ENCODE results near the gene SIRPA.

Gene SIRPA

GRCh38 chr20:1890469-1891262 lies 4.5 kb upstream of the SIRPA start:
- FAIRE-seq = no peak

DNA sequence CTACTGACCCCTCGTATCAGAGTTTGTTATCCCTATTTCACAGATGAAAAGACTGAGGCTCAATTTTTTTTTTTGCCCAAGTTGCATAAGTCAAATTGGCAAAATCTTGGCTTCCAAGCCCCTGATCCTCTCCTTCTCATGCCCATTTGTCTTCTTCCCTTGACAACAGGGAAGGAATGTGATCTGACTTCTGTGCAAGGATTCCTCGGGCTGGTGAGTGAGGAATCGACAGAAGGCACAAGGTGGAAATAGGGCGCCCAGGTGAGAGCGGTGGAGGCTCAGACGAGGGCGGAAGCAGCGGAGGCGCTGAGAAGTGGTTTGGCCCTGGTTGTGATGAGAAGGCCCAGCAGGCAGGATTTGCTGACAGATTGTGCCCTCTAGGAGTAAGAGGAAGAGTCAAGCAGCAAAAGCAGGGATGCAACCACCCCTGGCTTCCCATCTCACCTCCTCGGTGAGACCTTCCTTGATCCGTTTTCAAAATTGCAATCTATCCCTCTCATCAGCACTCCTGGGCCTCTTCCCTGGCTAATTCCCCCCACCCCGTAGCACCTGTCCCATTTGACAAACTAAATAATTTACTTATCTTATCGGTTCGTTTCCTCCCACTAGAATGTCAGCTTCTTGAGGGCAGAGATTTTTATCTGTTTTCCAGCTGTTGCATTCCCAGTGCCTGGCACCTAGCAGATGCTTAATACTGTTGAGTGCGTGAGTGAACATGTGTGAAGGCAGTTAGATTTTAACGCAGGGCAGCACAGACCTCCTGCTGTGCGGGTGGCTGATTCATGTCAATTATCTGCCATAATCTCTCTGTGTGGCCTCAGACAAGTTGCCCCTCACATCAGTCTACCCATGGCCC lies 3.7 kb upstream of the SIRPA start:
- FAIRE-seq = no peak

DNA sequence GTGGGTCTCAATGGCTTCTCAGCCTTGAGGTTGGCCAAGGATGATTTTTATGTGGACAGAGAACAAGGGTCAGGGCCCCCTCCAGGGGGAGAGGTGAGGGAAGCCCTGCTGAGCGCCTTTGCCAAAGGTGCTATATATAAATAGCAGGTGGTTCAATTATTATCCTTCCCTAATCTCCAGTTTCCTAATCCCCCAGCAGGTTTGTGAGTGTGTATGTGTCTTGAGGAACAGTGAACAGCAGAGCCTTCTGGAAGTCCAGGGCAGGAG lies 3.2 kb upstream of the SIRPA start:
- no peak for FAIRE-seq

GRCh38 chr20:1893721-1894470 lies 1.3 kb upstream of the SIRPA start:
- FAIRE-seq = no peak

DNA sequence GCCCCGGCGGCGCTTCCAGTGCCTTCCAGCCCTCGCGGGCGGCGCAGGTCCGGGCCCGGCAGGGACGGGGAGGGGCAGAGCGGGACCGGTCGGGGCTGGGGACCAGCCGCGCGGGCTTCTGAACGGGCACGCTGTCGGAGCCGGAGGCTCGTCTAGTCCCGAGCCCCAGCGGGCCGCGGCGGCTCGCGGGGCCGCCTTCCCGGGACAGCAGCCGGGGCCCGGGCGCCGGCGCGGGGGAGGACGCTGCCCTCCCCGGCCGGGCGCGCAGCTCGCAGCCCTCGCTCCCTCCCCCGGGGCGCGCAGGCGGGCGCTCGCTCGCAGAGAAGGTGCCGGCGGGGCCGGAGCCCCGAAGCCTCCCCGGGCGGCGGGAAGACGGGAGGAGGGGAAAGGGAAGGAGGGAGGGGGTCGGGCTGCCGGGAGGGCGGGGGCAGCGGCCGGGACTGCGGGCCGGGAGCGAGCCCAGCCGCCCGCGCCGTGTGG lies 696 bp upstream of the SIRPA start:
- FAIRE-seq = no peak

GRCh38 chr20:1895674-1896483 lies 672 bp downstream of the SIRPA start:
- no peak for FAIRE-seq

- FAIRE-seq = no peak
Observed at GRCh38 chr20:1896484-1897258, 1.5 kb downstream of the SIRPA start.

GRCh38 chr20:1897541-1897940 lies 2.3 kb downstream of the SIRPA start:
- no peak for FAIRE-seq

GRCh38 chr20:1897965-1898464 lies 2.8 kb downstream of the SIRPA start:
- no peak for FAIRE-seq

DNA sequence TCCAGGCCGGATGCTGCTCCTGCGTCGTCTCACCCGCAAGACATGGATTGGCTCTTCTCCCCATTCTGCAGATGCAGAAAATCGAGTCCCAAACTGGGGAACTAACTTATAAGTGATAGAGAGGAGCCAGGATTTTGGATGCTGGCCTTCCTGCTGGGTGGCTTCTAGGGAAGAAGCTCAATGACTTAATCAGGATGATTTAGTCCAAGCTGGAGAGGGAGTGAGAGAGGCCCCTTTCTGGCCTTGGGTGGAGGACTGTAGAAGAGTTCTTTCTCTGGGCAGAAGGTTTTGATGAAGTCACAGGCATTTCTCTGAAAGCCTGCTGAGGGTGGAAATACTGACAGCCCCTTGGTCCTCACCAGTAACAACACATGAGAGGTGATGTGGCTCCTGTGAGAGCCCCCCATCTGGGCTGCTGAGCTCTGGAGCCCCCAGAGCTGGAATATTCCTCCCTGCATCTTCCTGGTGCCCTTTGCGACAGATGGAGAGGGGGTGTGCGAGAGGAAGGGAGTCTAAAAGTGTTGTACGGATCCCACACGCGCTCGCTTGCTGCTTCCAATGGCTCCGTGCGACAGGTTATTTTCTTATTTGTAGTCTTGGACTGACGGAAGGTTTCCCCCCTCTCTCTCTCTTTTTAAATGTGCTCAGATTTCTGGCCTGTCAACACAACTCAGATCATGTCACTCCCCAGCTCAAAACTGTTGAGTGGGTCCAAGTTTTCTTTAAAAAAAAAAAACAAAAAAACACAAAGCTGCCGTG lies 3.5 kb downstream of the SIRPA start:
- no peak for FAIRE-seq

DNA sequence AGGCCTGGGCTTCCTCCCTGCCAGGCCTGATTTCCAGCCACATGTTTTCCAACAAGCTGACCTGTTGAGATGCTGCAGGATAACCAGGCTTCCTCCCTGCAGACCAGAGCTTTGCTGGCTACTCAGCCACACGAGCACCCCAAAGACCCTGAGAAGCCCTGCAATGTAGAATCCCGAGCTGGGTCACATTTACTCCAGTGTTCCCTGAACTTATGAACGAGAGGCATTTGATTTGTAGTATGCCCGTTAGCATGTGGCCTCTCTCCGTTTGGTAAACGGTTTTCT lies 4.0 kb downstream of the SIRPA start:
- FAIRE-seq = no peak

- no peak for FAIRE-seq
Observed at GRCh38 chr20:1900321-1900801, 5.2 kb downstream of the SIRPA start.

DNA sequence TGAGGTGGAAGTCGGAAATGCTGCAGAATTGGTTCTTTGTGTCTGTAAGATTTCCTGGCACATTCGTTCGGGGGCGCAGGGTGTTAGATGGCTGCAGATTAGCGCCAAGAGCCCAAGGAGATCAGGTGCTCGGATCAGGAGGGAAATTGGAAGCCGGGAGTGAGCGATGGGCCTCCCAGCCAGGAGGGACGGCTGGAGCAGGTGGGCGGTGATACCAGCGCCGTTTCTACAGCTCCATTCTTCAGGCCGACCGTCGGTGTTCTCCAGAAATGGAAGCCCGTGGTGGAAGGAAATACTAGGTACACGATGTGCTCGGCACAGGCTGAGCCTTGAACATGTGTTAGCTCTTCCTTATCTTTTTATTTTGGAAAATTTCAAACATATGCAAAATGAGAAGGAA lies 6.5 kb downstream of the SIRPA start:
- no peak for FAIRE-seq

- no peak for FAIRE-seq
Observed at GRCh38 chr20:1902188-1902587, 7.0 kb downstream of the SIRPA start.

- no peak for FAIRE-seq
Observed at GRCh38 chr20:1904135-1904534, 8.9 kb downstream of the SIRPA start.

DNA sequence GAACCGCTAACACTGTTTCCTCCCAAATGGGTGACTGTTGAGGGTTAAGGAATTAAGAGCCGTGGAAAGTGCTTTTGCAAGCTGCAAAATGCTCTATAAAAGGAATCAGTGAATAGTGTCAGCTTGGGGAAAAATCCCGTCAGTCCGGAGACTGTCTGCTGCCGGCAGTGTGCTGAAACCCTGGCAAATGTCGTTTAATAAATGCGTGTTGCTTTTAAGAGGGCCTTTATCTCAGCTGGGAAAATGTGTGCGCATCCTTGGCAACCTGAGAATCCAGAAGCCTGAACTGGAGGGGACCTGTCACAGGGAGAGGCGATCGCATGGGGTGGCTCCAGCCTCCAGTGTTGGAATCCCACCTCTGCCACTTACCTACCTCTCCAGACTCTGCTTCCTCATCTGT lies 9.8 kb downstream of the SIRPA start:
- FAIRE-seq = no peak

- FAIRE-seq = no peak
Observed at GRCh38 chr20:1905693-1906092, 10.5 kb downstream of the SIRPA start.

GRCh38 chr20:1906361-1907051 lies 11.3 kb downstream of the SIRPA start:
- FAIRE-seq = no peak

GRCh38 chr20:1907586-1907985 lies 12.4 kb downstream of the SIRPA start:
- FAIRE-seq = no peak

DNA sequence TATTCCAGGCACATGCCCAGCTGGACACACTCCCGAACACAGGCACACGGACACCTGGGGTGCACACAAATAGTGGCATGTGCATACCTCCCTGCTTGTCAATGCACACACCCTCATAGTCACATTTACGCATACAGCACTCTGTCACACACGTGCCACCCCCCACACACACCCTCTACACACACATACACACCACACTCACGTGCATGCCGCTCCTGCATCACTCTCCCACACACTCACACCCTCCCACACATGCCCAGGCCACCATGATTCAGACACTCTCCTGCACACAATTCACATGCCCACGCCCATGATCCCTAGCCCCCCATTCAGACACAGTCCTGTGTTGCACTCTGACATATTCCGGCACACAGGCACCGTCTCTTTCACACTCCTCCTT lies 13.0 kb downstream of the SIRPA start:
- FAIRE-seq = no peak

Measured in islet of Langerhans (tissue), 1 donor.